NB4 (cell line): Measurements from ENCODE around the gene SPEM1.

Experiments used
- DNase-seq: peaks from one replicate; pipeline ENCODE4 v3.0.0; 2010; ENCODE audit warnings: low read depth
- H3K4me3 ChIP-seq: one replicate; pipeline ENCODE4 v1.5.1; 2011; ENCODE audit warnings: mild to moderate bottlenecking, low read depth, low read length, moderate library complexity
- MYC ChIP-seq: IDR thresholded peaks from 2 replicates; pipeline ENCODE4 v1.6.1; 2011; ENCODE audit warnings: low read depth, low read length
- POLR2A ChIP-seq: IDR thresholded peaks from 2 replicates; pipeline ENCODE4 v1.6.1; 2011; ENCODE audit warnings: mild to moderate bottlenecking; ENCODE audit not compliant: insufficient read length; ENCODE audit errors: extremely low read depth
- TF ChIP-seq, protein P1 (sequence below): IDR thresholded peaks from one replicate; pipeline ENCODE4 v1.5.1; 2012; ENCODE audit warnings: low read depth, low read length
- TF ChIP-seq, protein P2 (sequence below): IDR thresholded peaks from 2 replicates; pipeline ENCODE4 v1.6.1; 2011; ENCODE audit warnings: low read depth, low read length

Gene SPEM1

DNA sequence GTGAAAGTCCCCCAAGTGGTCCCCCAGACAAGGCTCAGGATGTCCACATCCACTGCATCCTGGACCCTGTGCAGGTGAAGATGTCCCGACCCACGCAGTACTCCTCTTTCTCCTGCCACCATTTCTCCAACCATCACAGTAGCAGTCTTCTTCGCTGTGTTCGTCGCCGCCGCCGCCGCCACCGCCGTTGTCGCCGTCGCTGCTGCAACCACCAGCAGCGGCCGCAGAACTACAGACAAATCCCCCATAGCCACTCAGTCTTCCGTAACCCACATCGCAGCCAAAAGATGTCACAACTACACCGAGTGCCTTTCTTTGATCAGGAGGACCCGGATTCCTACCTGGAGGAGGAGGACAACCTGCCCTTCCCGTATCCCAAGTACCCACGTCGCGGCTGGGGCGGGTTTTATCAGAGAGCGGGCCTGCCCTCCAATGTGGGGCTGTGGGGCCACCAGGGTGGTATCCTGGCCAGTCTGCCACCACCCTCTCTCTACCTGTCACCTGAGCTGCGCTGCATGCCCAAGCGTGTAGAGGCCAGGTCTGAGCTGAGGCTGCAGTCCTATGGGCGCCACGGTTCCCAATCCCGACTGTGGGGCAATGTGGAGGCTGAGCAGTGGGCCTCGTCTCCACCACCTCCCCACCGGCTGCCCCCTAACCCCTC lies 6.2 kb downstream of the SPEM1 start:
- TF ChIP-seq, protein P1, sequence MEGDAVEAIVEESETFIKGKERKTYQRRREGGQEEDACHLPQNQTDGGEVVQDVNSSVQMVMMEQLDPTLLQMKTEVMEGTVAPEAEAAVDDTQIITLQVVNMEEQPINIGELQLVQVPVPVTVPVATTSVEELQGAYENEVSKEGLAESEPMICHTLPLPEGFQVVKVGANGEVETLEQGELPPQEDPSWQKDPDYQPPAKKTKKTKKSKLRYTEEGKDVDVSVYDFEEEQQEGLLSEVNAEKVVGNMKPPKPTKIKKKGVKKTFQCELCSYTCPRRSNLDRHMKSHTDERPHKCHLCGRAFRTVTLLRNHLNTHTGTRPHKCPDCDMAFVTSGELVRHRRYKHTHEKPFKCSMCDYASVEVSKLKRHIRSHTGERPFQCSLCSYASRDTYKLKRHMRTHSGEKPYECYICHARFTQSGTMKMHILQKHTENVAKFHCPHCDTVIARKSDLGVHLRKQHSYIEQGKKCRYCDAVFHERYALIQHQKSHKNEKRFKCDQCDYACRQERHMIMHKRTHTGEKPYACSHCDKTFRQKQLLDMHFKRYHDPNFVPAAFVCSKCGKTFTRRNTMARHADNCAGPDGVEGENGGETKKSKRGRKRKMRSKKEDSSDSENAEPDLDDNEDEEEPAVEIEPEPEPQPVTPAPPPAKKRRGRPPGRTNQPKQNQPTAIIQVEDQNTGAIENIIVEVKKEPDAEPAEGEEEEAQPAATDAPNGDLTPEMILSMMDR: no peak
- TF ChIP-seq, protein P2, sequence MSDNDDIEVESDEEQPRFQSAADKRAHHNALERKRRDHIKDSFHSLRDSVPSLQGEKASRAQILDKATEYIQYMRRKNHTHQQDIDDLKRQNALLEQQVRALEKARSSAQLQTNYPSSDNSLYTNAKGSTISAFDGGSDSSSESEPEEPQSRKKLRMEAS: no peak
- TF ChIP-seq POLR2A (no peak), MYC (no peak)
- no peak overlapping the region for H3K4me3 ChIP-seq

DNA sequence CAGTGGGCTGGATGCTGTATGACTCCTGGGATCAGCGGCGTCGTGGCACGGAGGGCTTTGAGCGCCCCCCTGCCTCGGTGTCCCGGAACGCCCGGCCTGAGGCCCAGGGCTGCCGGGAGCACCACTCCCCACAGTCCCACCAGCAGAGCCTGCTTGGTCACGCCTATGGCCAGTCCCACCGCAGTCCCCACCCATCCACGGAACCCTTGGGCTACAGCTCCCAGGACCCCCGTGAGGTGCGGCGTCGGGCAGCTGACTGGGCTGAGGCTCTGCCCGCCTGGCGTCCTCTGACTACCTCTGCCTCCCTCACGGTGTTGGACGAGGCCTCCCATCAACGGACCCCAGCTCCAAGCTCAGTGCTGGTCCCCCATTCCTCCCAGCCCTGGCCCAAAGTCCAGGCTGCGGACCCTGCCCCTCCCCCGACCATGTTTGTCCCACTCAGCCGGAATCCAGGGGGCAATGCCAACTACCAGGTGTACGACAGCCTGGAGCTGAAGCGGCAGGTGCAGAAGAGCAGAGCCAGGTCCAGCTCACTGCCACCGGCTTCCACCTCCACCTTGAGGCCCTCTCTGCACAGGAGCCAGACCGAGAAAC lies 6.9 kb downstream of the SPEM1 start:
- TF ChIP-seq POLR2A (no peak), MYC (no peak)
- TF ChIP-seq, protein P1: no peak
- TF ChIP-seq, protein P2: no peak
- DNase-seq: no peak

More for the DNA sequence above, 6.2 kb downstream of the SPEM1 start:
- DNase-seq: no peak

DNA sequence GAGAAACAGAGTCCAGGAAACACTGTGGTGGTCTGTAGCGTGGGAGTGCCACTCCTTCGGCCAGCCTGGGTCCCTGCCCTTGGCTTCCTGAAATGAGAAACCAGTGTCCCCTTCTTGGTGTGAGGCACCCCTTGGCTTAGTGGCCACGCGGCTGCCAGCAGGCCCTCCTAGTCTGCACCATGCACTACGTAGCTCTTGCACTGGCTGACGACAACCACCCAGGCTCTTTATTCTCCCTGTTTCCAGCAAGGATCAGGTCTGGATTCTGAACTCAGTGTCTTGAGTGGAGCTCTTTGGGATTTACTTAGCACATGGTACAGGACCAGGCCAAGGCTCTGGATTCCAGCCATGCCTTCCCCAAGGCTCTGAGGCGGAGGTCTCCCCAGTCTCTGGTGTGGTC lies 7.4 kb downstream of the SPEM1 start:
- TF ChIP-seq, protein P2: no peak
- no peak for TF ChIP-seq MYC
- TF ChIP-seq, protein P1: no peak

More for the DNA sequence above, 6.9 kb downstream of the SPEM1 start:
- H3K4me3 ChIP-seq: no peak overlapping the region

DNA sequence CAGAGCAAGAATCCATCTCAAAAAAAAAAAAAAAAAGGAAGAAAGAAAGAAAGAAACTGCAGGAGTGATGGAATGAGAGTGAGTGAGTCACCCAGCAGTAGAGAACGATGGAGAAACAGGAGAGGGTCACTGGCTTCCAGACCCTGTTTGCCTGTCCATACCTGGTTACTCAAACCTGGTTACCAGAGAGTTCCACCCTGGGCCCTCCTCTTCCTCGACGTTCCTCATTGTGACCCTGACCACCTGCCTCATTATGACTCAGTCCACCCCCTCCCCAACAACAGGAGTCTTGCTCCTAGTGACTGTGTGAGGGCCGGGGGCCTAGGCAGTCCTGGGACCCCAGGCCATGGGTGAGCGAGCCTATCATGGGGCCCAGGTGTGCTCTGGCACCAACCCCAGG lies 8.4 kb downstream of the SPEM1 start, which contains the start of gene SPEM3:
Gene SPEM3 (plus strand): TSS at position 301 of the 400 bp plus-strand sequence. CDS start 46 bp downstream, at position 347.
- no peak within 1 kb of the TSS for H3K4me3 ChIP-seq
- DNase-seq: no peak
- TF ChIP-seq, protein P2: no peak
- TF ChIP-seq MYC (no peak), POLR2A (no peak)
- TF ChIP-seq, protein P1: no peak

More for the DNA sequence above, 7.4 kb downstream of the SPEM1 start:
- H3K4me3 ChIP-seq: no peak overlapping the region
- DNase-seq: no peak

DNA sequence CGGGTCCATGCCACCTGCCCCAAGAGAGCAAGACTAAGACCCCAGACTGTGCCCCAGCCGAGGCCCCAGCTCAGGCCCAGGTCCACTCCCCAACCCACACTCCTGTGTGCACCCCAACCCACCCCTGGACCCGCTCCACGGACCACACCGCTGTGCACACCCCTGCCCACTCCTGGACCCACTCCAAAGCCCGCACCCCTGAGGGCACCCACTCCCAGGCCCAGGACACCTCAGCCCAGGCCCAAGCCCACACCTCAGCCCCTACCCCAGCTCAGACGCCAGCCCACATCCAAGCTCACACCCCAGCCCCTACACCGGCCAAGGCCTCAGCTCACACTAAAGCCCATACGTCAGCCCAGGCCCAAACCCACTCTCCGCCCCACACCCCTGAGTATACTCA lies 9.6 kb downstream of the SPEM1 start:
- no peak for DNase-seq
- TF ChIP-seq, protein P2: no peak
- TF ChIP-seq POLR2A: no peak
- TF ChIP-seq MYC: no peak
- TF ChIP-seq, protein P1: no peak
- no peak overlapping the region for H3K4me3 ChIP-seq
